HG02973 (cell line): Measurements from ENCODE around the gene NAP1L4.
"Not testable (repeated sequence)": the region's sequence is repeated elsewhere in the genome, so short reads cannot be mapped to it uniquely, and the experiment has no call there.

ENCODE experiments used
- ATAC-seq: cut with Tn5 transposase; IDR thresholded peaks from one replicate; pipeline ENCODE4 v1.9.1; 2021; ENCODE audit warnings: moderate library complexity; ENCODE audit not compliant: unreplicated experiment

NAP1L4 gene

DNA sequence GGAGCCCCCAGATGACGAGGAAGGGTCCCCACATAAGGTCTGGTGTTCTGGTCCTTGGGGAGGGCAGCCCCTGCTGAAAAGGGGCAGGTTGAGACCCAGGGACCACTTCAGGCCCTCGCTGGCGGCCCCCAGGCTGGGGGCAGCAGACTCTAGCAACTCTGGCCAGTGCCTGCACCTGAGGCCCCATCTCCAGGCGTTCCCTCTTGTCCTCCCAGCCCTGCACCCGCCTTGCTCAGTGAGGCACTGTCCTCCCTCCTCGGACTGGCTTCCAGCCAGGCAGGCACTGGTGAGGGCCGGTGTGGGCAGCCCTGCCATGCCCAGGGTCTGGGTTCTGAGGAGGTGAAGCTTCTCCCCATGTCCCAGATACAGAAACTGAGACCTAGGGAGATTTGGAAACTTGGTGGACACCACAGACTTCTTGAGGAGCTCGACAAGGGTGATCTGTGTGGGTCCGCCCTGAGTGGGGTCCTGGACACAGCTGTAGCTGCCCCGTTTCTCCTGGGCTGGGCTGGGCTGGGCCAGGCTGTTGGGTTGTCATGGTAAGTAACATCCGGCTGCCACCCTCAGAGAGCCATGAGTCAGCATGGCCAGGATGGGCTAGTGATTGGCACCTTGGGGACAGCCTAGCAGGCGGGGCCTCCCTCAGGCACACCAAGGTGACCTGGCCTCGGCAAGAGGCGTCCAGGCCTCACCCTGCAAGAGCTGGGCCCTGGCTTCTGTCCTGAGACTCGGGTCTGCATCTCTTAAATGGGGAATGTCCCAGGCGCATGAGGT is 51.8 kb downstream of the NAP1L4 start:
- no peak for ATAC-seq

DNA sequence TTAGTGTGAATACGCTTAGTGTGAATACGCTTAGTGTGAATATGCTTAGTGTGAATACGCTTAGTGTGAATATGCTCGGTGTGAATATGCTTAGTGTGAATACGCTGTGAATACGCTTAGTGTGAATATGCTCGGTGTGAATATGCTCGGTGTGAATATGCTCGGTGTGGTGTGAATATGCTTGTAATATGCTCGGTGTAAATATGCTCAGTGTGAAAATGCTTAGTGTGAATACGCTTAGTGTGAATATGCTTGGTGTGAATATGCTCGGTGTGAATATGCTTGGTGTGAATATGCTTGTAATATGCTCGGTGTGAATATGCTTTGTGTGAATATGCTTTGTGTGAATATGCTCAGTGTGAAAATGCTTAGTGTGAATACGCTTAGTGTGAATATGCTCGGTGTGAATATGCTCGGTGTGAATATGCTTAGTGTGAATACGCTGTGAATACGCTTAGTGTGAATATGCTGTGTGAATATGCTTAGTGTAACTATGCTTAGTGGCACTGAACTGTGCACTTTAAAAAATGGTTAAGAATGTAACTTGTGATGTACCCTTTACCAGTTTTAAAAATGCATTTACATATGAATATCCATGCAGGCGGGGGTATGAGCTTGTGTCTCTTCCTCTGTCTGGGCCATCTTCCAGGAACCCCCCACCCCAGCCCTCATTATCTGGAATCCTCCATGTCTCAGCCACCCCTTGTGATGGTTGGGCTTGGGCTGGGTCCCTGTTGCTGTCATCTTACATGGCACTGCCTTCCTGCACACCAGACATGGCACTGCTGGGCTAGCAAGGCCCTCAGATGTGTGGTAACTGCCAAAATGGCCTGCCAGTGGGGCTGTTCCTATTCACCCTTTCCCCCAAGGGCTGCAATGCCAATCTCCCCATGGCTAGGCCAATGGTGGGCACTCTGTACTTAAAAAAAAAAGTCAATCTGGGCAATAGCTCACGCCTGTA is 53.4 kb downstream of the NAP1L4 start:
- ATAC-seq: not testable (repeated sequence)

DNA sequence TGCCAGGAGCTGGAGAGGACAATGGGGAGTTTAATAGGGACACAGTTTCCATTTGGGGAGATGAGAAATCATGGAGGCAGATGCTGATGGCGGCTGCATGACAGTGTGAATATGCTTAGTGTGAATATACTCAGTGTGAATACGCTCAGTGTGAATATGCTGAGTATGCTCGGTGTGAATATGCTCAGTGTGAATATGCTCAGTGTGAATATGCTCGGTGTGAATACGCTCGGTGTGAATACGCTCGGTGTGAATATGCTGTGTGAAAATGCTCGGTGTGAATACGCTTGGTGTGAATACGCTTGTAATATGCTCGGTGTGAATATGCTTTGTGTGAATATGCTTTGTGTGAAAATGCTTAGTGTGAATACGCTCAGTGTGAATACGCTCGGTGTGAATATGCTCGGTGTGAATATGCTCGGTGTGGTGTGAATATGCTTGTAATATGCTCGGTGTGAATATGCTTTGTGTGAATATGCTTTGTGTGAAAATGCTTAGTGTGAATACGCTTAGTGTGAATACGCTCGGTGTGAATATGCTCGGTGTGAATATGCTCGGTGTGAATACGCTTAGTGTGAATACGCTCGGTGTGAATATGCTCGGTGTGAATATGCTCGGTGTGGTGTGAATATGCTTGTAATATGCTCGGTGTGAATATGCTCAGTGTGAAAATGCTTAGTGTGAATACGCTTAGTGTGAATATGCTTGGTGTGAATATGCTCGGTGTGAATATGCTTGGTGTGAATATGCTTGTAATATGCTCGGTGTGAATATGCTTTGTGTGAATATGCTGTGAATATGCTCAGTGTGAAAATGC is 54.3 kb downstream of the NAP1L4 start:
- not testable (repeated sequence) for ATAC-seq

DNA sequence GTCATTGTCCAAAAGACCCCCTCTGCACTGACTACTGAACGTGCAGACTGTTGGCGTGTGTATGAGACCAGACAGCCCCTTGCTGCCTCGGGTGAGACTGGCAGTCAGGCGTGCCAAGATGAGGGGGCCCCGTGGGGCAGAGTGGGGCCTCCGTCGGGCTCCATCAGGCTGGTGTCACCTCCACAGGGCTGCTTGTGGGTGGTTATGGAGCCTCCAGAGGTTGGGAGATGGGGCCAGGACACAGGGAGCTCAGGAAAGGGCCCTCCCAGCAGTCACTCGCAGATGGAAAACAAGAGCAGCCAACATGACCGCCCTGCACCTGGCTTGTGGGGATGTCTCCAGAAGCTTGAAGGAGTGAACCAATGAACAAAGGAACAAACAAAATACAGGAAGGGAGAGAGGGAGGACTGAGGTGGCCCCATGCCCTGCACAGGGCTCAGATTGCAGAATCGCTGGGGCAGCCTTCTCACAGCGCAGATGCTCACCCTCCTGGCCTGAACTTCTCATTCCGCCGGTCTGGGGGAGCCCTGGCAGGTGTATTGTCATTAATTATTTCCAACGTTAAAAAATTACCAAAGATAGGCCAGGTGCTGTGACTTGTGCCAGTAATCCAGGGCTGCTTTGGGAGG is 57.4 kb downstream of the NAP1L4 start:
- ATAC-seq: no peak

DNA sequence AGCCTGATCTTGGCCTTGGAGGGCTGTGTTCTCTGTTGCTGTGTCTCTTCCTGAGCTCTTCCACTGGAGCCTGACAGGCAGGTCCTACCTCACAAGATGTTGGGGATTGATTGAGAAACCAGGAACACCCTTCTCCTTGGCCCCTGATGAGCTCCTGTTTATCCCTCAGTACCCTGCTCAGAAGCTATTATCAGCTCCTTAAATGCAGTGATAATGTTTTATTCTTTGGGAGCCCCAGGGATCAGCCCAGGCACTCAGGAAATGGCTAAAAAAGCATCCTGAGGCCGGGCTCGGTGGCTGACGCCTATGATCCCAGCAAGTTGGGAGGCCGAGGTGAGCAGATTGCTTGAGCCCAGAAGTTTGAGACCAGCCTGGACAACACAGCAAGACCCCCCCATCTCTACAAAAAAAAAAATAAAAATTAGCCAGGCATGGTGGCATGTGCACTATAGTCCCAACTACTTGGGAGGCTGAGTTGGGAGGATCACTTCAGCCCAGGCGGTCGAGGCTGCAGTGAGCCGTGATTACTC is 58.0 kb downstream of the NAP1L4 start:
- ATAC-seq: no peak

DNA sequence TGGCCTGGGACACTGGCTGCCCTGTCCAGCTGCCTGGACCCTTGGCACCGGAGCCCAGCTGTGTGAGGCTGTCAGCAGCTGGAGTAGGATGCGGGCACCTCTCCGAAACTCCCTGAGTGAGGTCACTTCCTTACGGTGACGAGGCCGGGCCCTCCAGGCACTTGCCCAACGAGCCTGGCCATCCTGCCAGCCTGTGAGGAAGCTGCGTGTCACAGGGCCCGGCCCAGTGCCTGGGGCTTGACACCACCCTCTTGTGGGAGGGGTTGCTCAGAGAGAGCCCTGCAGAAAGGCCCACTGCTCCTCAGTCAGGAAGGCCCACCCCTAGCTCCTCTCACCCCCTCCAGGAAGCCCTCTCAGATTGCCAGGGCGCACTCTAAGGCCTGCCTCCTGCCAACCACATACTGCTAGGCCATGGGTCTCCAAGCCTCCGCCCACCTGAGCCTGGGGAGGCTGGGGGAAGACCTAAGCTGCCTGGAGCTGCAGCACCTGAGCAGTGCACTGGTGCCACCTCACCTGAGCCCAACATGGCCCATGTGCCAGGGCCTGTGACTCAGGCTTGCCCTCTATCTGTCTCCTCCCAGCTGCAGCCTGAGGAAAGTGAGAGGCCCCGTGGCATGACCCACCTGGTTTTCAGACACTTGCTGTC is 58.6 kb downstream of the NAP1L4 start:
- no peak for ATAC-seq

DNA sequence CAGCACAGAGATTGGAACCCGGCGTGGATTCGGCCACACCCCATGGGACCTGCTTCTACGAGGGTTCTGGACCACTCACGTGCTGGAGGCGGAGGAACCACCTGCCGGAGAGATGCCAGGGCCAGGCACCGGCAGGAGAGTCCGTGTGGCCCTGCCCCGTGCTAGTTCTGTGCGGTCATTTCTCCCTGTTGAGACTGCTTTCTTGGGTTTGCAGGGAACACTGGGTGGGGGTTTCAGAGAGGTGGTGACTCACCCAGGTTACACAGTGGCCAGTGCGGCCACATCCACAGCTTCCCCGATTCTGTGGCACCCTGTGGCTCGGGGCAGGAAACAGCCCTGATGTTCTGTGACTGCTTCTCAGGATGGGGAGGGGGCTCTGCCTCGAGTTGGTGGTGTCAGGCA is 59.3 kb downstream of the NAP1L4 start:
- no peak for ATAC-seq

DNA sequence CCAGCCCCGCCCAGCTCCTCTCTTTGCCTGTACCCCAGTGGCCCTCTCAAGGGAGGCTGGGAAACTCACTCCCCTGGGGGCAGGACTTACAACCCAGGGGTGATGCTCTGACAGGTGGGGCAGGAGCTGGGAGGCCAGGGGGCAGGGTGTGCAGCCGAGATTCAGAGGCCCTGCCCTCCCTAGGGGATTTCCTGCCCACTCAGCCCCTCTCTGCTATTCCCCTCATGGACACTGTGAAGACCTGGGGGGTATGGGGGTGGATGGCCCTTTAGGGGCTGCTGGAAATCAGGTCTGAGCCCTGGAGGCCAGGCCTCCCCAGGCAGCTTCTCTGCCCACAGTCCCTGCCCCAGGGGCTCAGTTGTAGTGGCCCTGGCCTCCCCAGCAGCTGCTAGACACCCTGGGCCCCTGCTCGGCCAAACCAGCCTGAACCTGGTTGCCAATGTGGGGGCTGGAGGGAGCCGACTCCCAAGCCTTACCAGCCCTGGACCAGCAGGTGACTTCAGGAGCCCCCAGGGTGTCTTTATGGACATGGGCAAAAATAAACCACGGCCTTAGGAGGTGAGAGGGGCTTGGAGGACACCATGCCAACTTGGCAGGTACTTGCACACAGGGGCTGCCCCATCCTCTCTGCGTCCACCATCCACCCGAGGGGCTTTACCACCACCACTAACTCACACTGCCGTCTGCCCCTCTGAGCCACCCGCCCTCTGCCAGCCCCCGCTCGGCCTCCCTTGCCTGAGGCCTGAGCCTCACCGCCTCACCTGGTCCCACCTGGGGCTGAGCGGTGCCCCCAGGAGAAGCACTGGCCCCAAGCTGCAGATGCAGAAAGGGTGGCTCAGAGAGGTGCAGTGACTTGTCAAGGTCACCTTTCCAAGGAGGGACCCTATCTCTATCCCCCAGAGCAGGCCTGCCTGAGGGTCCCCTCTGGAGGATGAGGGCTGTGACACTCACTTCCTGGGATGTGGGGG is 60.1 kb downstream of the NAP1L4 start:
- ATAC-seq: no peak

DNA sequence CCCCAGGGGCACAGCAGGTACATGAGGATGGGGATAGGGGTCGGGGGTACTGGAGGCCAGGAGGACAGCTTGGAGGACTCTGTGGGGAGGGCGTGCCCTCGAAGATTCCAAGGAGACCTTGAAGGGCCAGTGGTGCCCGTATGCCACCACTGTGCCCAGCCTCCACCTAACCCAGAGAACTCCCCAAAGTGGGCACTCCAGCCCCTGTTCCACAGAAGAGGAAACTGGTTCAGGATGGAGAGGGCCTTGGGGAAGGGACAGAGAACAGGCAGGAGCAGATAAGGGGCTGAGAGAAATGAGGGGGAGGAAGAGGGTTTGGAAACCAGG is 60.7 kb downstream of the NAP1L4 start:
- ATAC-seq: no peak

DNA sequence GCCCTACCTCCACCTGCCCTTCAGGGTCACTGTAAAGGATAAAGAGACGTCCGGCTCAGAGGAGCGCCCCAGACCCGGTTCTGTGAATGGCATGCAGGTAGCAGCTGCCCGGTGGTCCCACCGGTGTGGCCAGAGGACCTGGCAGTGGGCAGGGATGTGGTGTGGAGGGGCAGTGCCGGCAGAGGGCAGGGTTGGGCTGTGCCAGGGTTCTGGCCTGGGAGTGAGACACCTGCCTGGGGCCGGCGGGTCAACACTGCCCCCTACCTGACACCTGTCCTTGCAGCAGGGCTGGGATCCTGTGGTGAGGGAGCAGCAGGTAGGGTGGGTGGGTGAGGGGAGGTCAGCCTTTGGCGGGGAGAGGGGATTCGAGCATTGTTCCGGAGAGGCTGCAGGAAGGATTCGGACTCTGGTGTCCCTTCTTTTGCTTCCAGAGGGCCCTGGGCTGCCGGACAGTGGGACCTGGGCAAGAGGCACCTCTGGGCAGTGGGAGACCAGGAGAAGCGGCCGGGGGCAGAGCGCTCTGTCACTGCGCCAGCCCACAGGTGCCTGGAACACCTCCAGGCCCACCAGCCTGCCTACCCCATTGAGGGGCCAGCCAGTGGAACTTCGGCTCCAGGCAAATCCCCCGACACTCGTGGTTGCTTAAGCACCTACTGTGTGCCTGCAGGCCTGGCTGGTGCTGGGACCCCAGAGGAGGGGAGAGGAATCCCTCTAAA is 61.3 kb downstream of the NAP1L4 start:
- no peak for ATAC-seq

DNA sequence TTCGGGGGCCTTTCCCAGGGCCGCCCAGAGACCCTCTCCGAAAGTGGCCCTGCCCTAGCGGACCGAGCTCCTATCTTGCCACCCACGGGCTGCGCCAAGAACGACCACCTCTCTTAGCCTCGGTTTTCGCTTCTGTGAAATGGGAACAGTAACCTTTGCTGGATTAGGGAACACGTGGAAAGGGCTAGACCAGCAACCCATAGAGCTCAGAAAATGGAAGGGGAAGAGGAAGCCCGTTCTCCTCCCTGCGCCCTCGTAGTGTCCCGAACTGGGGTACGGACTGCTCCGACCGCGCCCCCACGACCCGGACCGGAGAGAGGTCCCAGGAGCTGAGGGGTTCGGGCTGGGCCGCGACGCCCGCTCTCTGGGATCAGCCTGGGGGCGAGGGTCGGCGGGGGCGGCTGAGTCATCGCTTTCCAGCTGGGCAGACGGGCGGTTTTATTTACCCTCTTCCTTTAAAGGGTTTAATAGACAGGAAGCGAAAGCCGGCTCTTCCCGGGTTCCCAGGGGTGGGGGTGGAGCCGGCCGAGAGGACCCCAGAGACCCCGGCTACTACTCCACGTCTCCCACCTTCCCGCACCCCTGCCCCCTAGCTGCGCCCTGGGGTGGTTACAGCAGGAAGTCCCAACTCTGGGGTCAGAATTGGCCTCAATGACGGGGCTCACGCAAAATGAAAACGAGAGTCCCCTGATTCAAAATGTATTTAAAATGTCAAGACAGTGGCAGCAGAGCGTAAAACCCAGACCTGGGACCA is 62.0 kb downstream of the NAP1L4 start:
- no peak for ATAC-seq

DNA sequence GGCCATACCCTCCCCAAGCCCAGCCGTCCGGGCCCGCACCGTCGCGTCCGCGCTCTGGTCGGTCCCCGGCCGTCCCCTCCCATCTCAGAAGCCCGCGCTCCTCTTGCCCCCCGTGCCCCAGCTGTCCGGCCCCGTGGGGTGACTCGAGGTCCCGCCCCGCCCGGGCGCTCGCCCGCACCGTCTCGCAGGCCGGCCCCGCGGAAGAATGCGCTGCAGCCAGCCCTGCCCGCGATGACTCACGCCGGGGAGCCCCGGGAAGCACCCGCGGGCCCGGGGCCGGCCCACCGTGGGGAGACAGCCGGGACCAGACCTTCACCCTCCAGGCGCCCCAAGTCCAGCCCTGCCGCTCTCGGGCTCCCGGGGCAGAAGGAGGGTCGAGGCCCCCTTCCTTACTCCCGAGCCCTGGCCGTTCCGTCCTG is 62.6 kb downstream of the NAP1L4 start:
- ATAC-seq: no peak

DNA sequence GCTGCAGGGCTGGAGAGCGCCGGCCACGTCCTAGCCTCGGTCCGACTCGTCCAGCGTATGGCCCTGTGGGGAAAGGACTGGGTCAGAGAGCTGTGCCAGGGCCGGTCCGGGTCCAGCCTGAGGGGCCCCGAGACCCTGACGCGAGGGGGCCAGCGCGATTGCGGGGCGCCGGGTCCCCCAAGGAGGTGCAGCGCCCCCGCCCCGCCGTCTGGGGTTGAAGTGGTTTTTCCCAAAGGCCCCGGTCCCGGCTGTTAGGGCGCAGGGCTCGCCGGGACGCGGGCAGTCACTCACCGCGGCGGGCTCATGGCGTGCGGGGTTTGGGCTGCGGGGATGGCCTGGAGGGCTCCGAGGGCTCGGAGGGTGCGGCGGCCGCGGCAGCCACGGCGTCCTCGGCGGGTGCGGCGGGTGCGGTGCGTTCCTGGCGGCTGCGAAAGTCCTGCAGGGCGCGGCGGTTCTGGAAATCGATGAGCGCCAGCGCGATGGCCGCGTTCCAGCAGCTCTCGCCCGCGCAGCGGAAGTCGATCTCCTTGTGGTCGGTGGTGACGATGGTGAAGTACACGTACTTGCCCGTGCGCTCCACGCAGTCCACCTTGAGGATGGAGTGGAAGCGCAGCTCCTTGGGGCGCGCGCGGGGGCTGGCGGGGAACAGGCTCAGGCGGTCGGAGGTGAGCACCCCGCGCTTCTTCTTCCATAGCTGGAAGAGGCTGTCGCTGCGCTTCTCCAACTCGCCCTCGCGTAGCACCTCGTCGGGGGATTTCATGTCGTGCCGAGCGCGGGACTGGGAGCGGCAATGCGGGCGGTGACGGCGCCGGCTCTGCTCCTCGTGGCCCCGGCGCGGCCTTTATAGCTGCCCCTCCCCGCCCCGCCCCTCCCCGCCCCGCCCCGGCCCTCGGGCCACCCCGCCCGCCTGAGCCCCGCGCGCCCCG is 63.3 kb downstream of the NAP1L4 start, which contains the start of gene PHLDA2:
Gene PHLDA2, minus strand, starts transcription at position 816 of the 926 bp plus-strand sequence. Its CDS starts 56 bp downstream, at position 760.
- no peak for ATAC-seq

DNA sequence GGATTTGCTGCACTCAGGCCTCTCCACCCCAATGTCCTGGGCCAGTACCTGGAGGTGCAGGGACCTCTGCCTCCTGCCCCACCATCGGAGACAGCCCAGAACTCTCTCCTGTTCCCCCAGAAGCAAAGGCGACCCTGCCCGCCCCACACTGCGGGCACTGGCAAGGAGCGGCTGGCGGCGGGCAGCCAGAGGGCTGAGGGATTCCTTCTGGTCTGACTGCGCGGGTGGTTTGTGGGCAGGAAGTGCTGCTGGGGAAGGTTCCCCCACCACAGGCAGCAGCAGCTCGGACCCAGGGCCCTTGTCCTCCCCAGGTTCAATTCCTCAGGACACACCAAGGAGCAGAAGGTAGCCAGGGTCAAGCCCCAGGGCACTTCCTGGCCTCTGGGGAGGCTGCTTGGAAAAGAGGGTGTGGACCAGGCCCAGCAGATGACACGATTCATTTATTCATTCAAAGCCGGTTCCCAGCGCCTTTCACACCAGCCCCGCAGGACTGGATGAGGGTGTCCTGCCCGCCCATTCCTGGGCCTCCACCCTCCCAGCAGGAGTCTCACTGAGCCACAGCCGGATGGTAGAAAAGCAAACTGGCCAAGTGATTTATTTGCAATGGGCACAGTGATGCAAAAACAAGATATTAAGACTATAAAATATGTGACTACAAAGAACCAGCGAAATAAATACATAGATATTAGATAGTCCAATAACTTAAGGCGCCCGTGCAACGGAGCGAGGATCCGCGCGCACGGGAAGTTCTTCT is 64.1 kb downstream of the NAP1L4 start:
- ATAC-seq: no peak

DNA sequence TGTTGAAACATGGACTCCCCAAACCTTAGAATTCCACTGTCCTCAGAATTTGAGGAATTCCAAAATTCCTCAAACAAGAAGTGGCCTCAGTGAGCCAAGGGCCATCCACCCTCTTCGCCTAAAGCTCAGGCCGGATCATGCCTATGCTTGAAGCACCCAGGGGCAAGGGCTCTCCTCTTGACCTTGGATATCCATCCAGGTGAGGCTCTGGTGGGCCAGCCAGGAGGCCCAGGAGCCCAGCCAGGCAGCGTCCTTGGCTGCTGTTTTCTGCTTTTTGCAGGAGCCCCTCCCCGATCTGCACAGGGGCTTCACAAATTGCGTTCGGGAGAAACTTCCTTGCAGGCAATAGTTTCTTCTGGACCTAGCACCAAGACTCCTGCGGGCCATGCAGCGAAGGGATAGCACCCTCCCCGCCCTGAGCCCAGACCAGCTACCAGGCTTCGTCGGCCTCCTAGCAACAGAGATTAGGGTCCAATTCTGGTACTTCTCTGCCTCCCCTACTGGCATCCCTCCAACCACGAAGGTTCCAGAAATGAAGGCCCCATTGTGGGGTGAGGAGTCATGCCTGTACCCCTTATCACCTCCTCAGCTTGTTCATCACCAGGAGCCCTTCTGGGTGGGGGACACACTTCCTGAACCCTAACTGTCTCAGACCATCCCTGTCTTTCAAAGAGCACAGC is 64.9 kb downstream of the NAP1L4 start:
- ATAC-seq: no peak
